IPS-20b (cell line): ENCODE measurements around the gene LGR6.

Experiments
- H3K27ac ChIP-seq: one replicate; pipeline ENCODE4 v1.5.1; 2013; ENCODE audit warnings: low read length
- H3K27me3 ChIP-seq: 2 replicates; pipeline ENCODE4 v1.6.1; 2013; ENCODE audit warnings: mild to moderate bottlenecking, low read length, inconsistent platforms; ENCODE audit not compliant: insufficient read depth
- H3K36me3 ChIP-seq: 2 replicates; pipeline ENCODE4 v1.6.1; 2013; ENCODE audit warnings: low read depth, mild to moderate bottlenecking, inconsistent platforms, low read length, moderate library complexity; ENCODE audit not compliant: insufficient read depth
- H3K4me1 ChIP-seq: 2 replicates; pipeline ENCODE4 v1.6.1; 2013; ENCODE audit warnings: mild to moderate bottlenecking, control low read depth, inconsistent platforms, low read length, moderate library complexity; ENCODE audit not compliant: insufficient read depth
- H3K4me3 ChIP-seq: 2 replicates; pipeline ENCODE4 v1.5.1; 2013; ENCODE audit warnings: mild to moderate bottlenecking, low read length, inconsistent platforms
- H3K9ac ChIP-seq: 2 replicates; pipeline ENCODE4 v1.6.1; 2013; ENCODE audit warnings: low read depth, mild to moderate bottlenecking, inconsistent platforms, low read length, moderate library complexity
- H3K9me3 ChIP-seq: 2 replicates; pipeline ENCODE4 v1.6.1; 2013; ENCODE audit warnings: mild to moderate bottlenecking, low read depth, low read length, inconsistent platforms; ENCODE audit not compliant: insufficient read depth

LGR6 gene

GRCh38 chr1:202355944-202356553, 162.4 kb downstream of the LGR6 start:
- Histone ChIP-seq H3K4me1 (0 out of 2 replicates have a peak, but pooled peaks cover 3% of the 10 kb centered on the region), H3K27me3 (no peaks in the 10 kb centered on the region), H3K27ac (no peak overlapping the region), H3K9me3 (no peaks in the 10 kb centered on the region), H3K9ac (no peak overlapping the region), H3K4me3 (no peak overlapping the region), H3K36me3 (no peaks in the 10 kb centered on the region)

- H3K27ac ChIP-seq, result no peak overlapping the region
- no peaks in the 10 kb centered on the region for H3K9me3 ChIP-seq
- peaks cover 15% of the 10 kb centered on the region; the same call in 1 of the 2 replicates for H3K4me1 ChIP-seq
- no peaks in the 10 kb centered on the region for H3K27me3 ChIP-seq
- no peak overlapping the region for H3K9ac ChIP-seq
- no peak overlapping the region for H3K4me3 ChIP-seq
- H3K36me3 ChIP-seq, result no peaks in the 10 kb centered on the region
Measured at GRCh38 chr1:202357506-202357905, 163.9 kb downstream of the LGR6 start.

- peaks cover 27% of the 10 kb centered on the region for H3K4me1 ChIP-seq
- no peaks in the 10 kb centered on the region for H3K36me3 ChIP-seq
- peak overlapping the region; percentile 45; the same call in 1 of the 2 replicates for H3K4me3 ChIP-seq
- H3K9ac ChIP-seq, result no peak overlapping the region
- H3K27ac ChIP-seq, result peak overlapping the region; percentile 51
- no peaks in the 10 kb centered on the region for H3K9me3 ChIP-seq
- H3K27me3 ChIP-seq, result no peaks in the 10 kb centered on the region
Measured at GRCh38 chr1:202361224-202361623, 167.6 kb downstream of the LGR6 start.

GRCh38 chr1:202361701-202362100, 168.1 kb downstream of the LGR6 start:
- peaks cover 27% of the 10 kb centered on the region for H3K4me1 ChIP-seq
- peak overlapping the region; percentile 51 for H3K27ac ChIP-seq
- peak overlapping the region; percentile 40; the same call in 1 of the 2 replicates for H3K9ac ChIP-seq
- no peaks in the 10 kb centered on the region for H3K9me3 ChIP-seq
- no peaks in the 10 kb centered on the region for H3K36me3 ChIP-seq
- no peaks in the 10 kb centered on the region for H3K27me3 ChIP-seq
- H3K4me3 ChIP-seq, result peak overlapping the region; percentile 45; the same call in 1 of the 2 replicates

- Histone ChIP-seq H3K27ac (peak overlapping the region; percentile 43), H3K36me3 (no peaks in the 10 kb centered on the region), H3K4me3 (peak overlapping the region; percentile 45), H3K9ac (peak overlapping the region; percentile 40; the same call in 1 of the 2 replicates), H3K27me3 (no peaks in the 10 kb centered on the region), H3K9me3 (no peaks in the 10 kb centered on the region), H3K4me1 (peaks cover 27% of the 10 kb centered on the region)
Measured at GRCh38 chr1:202362212-202362611, 168.6 kb downstream of the LGR6 start.

GRCh38 chr1:202365092-202365815, 171.7 kb downstream of the LGR6 start:
- H3K9me3 ChIP-seq, result no peaks in the 10 kb centered on the region
- H3K9ac ChIP-seq, result peak overlapping the region; percentile 26; the same call in 1 of the 2 replicates
- H3K4me3 ChIP-seq, result no peak overlapping the region
- no peaks in the 10 kb centered on the region for H3K27me3 ChIP-seq
- peak overlapping the region; percentile 30 for H3K27ac ChIP-seq
- H3K36me3 ChIP-seq, result no peaks in the 10 kb centered on the region
- peaks cover 24% of the 10 kb centered on the region for H3K4me1 ChIP-seq

- Histone ChIP-seq H3K36me3 (no peaks in the 10 kb centered on the region), H3K9me3 (no peaks in the 10 kb centered on the region), H3K4me3 (no peak overlapping the region), H3K4me1 (peaks cover 14% of the 10 kb centered on the region), H3K27ac (no peak overlapping the region), H3K27me3 (no peaks in the 10 kb centered on the region), H3K9ac (no peak overlapping the region)
Measured at GRCh38 chr1:202367271-202367670, 173.7 kb downstream of the LGR6 start.
